Epithelial cell of esophagus (primary cell): ENCODE data around the gene NFIA.
A peak's percentile ranks its signal among the peaks of the same experiment; 100 is the strongest.

Experiments used
- DNase-seq: peaks from one replicate; pipeline ENCODE4 v3.0.0; 2010; ENCODE audit warnings: low read depth
- H3K4me3 ChIP-seq: 2 replicates; pipeline ENCODE4 v1.5.1; 2011; ENCODE audit warnings: mild to moderate bottlenecking, low read length, control low read depth
- CTCF ChIP-seq: IDR thresholded peaks from 2 replicates; pipeline ENCODE4 v1.5.1; 2011; ENCODE audit warnings: low read depth, mild to moderate bottlenecking, low read length, control low read depth, inconsistent platforms; ENCODE audit not compliant: insufficient read depth; ENCODE audit errors: missing control alignments

The NFIA gene

GRCh38 chr1:61092642-61093041, 10.3 kb downstream of the NFIA start:
- no peak overlapping the region for H3K4me3 ChIP-seq

GRCh38 chr1:61093525-61094137, 11.3 kb downstream of the NFIA start:
- no peak for TF ChIP-seq CTCF
- DNase-seq: no peak
- no peak overlapping the region for H3K4me3 ChIP-seq

More at GRCh38 chr1:61092642-61093041, 10.3 kb downstream of the NFIA start:
- no peak for DNase-seq
- no peak for TF ChIP-seq CTCF

GRCh38 chr1:61094677-61095469, 12.5 kb downstream of the NFIA start:
- no peak overlapping the region for H3K4me3 ChIP-seq
- DNase-seq: no peak
- no peak for TF ChIP-seq CTCF

- DNase-seq: no peak
- H3K4me3 ChIP-seq: no peak overlapping the region
- TF ChIP-seq CTCF: no peak
Observed at GRCh38 chr1:61095470-61095812, 13.1 kb downstream of the NFIA start.

- DNase-seq: peak; percentile 80
- no peak overlapping the region for H3K4me3 ChIP-seq
- TF ChIP-seq CTCF: no peak
Observed at GRCh38 chr1:61097317-61097716, 15.0 kb downstream of the NFIA start.

- H3K4me3 ChIP-seq: no peak overlapping the region
- TF ChIP-seq CTCF: no peak
Observed at GRCh38 chr1:61097722-61098121, 15.4 kb downstream of the NFIA start.

More at GRCh38 chr1:61097722-61098121, 15.4 kb downstream of the NFIA start:
- no peak for DNase-seq
